Measurements from ENCODE around the gene DOCK11. TPM values are rescaled to one million over a fixed set of nuclear protein-coding genes. Genes with fewer than 3 reads are reported as not detected.

The DOCK11 gene
- polyA plus RNA-seq, 1 of the 3 experiments (the other 2 are of a cell fraction): 34.8 TPM

DNA sequence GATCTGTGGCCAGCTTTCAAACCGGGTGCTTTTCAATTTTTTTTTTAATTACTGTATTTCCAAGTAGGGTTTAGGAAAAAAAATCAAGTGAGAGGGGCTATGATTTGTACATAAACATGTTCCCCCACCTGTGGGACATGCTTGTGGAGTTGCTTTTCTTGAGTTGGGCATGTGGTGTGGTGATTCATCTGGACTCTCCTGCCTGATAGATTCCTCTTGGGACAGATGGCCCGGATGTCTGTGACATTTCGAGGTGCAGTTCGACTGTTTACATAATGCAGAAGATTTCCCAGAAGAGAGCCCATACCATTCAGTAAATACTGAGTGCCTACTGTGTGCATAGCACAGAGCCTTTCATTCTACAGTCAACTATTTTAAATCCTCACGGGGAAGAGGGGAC lies 49.9 kb downstream of the DOCK11 start:
- Histone ChIP-seq H3K79me2 (ENCODE audit: insufficient read depth) (no peaks in the 10 kb centered on the region), H3K27me3 (ENCODE audit: insufficient read depth) (no peaks in the 10 kb centered on the region), H3K27ac (ENCODE audit: low read depth in 2 of 2, low read length in 1 of 2) (peak overlapping the region; percentile 56 to 76; a peak in 3 of 4 replicates), H3K4me1 (ENCODE audit: control insufficient read depth in 1 of 2, insufficient read depth in 2 of 2, low read depth in 1 of 2, low read length in 1 of 2) (no peaks in the 10 kb centered on the region; a peak in 1 of 4 replicates), H3K9me2 (no peaks in the 10 kb centered on the region), H4K20me1 (ENCODE audit: insufficient read depth) (no peaks in the 10 kb centered on the region), H3K4me2 (no peak overlapping the region; the same call in 1 of the 2 replicates), H3K9me3 (no peaks in the 10 kb centered on the region), H3K36me3 (replicated peaks in 1 of 2; ENCODE audit: control insufficient read depth in 1 of 2, insufficient read depth in 2 of 2, low read length in 1 of 2) (peaks cover 4 to 11% of the 10 kb centered on the region in 2 experiments), H3F3A (replicated peaks; ENCODE audit: insufficient read depth) (no peaks in the 10 kb centered on the region), H3K9ac (no peak overlapping the region), H3K4me3 (ENCODE audit: low read depth in 2 of 2, low read length in 1 of 2) (no peak overlapping the region), H2AFZ (ENCODE audit: low read depth) (no peak overlapping the region)
- DNase-seq: no peak
- ChIA-PET POLR2A (no interaction called here), CTCF (no interaction called here)
- 10% methylated on average over 5 of the region's 5 CpGs for WGBS (ENCODE audit: low lambda C conversion rate)
- TF ChIP-seq, protein P1, sequence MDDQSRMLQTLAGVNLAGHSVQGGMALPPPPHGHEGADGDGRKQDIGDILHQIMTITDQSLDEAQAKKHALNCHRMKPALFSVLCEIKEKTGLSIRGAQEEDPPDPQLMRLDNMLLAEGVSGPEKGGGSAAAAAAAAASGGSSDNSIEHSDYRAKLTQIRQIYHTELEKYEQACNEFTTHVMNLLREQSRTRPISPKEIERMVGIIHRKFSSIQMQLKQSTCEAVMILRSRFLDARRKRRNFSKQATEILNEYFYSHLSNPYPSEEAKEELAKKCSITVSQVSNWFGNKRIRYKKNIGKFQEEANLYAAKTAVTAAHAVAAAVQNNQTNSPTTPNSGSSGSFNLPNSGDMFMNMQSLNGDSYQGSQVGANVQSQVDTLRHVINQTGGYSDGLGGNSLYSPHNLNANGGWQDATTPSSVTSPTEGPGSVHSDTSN (IDR thresholded peaks at IDR 0.05): peak; percentile 39
- TF ChIP-seq TEAD4 (IDR thresholded peaks at IDR 0.05; ENCODE audit: borderline replicate concordance, insufficient read depth): no peak
- TF ChIP-seq NRF1 (IDR thresholded peaks at IDR 0.05; ENCODE audit: low read depth, low read length): no peak
- 0 out of 2 replicates have a peak, but pooled peaks have one; percentile 30 for TF ChIP-seq JUND (IDR thresholded peaks at IDR 0.05)
- TF ChIP-seq GATA2 (CRISPR knock-in tag; IDR thresholded peaks at IDR 0.05): no peak
- TF ChIP-seq, protein P2, sequence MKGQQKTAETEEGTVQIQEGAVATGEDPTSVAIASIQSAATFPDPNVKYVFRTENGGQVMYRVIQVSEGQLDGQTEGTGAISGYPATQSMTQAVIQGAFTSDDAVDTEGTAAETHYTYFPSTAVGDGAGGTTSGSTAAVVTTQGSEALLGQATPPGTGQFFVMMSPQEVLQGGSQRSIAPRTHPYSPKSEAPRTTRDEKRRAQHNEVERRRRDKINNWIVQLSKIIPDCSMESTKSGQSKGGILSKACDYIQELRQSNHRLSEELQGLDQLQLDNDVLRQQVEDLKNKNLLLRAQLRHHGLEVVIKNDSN (IDR thresholded peaks at IDR 0.05; ENCODE audit: borderline replicate concordance, low read depth): no peak
- no peak for TF ChIP-seq RCOR1 (IDR thresholded peaks at IDR 0.05; ENCODE audit: low read length)
- no peak for TF ChIP-seq MEF2A (IDR thresholded peaks at IDR 0.05; ENCODE audit: borderline replicate concordance, low read depth)
- TF ChIP-seq RAD21 (IDR thresholded peaks at IDR 0.05; ENCODE audit: low read length): no peak
- no peak for TF ChIP-seq FOXM1 (IDR thresholded peaks at IDR 0.05; ENCODE audit: low read depth)
- TF ChIP-seq TAF1 (IDR thresholded peaks at IDR 0.05; ENCODE audit: borderline replicate concordance, low read depth, low read length): no peak
- TF ChIP-seq GABPA (IDR thresholded peaks at IDR 0.05; ENCODE audit: low read depth): no peak
- no peak for TF ChIP-seq NFIC (IDR thresholded peaks at IDR 0.05; ENCODE audit: borderline replicate concordance)
- no peak for TF ChIP-seq YY1 (IDR thresholded peaks at IDR 0.05; ENCODE audit: low read depth)
- TF ChIP-seq, protein P3, sequence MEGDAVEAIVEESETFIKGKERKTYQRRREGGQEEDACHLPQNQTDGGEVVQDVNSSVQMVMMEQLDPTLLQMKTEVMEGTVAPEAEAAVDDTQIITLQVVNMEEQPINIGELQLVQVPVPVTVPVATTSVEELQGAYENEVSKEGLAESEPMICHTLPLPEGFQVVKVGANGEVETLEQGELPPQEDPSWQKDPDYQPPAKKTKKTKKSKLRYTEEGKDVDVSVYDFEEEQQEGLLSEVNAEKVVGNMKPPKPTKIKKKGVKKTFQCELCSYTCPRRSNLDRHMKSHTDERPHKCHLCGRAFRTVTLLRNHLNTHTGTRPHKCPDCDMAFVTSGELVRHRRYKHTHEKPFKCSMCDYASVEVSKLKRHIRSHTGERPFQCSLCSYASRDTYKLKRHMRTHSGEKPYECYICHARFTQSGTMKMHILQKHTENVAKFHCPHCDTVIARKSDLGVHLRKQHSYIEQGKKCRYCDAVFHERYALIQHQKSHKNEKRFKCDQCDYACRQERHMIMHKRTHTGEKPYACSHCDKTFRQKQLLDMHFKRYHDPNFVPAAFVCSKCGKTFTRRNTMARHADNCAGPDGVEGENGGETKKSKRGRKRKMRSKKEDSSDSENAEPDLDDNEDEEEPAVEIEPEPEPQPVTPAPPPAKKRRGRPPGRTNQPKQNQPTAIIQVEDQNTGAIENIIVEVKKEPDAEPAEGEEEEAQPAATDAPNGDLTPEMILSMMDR (IDR thresholded peaks at IDR 0.05): no peak
- TF ChIP-seq CHD2 (IDR thresholded peaks at IDR 0.05; ENCODE audit: low read length, partially characterized antibody): no peak
- no peak for TF ChIP-seq SMC3 (IDR thresholded peaks at IDR 0.05; ENCODE audit: low read depth, low read length)
- TF ChIP-seq RXRA (IDR thresholded peaks at IDR 0.05; ENCODE audit: borderline replicate concordance, low read depth): no peak
- TF ChIP-seq FOXJ3 (CRISPR knock-in tag; IDR thresholded peaks at IDR 0.05): no peak
- peak; percentile 40; the same call in 1 of the 2 replicates for TF ChIP-seq FOSL2 (IDR thresholded peaks at IDR 0.05; ENCODE audit: borderline replicate concordance, low read depth)
- TF ChIP-seq, protein P4, sequence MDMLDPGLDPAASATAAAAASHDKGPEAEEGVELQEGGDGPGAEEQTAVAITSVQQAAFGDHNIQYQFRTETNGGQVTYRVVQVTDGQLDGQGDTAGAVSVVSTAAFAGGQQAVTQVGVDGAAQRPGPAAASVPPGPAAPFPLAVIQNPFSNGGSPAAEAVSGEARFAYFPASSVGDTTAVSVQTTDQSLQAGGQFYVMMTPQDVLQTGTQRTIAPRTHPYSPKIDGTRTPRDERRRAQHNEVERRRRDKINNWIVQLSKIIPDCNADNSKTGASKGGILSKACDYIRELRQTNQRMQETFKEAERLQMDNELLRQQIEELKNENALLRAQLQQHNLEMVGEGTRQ (IDR thresholded peaks at IDR 0.05; ENCODE audit: borderline replicate concordance, low read depth, low read length): no peak
- no peak for TF ChIP-seq ELF1 (IDR thresholded peaks at IDR 0.05)
- TF ChIP-seq EZH2phosphoT487 (IDR thresholded peaks at IDR 0.05; ENCODE audit: borderline replicate concordance, low read depth): no peak
- TF ChIP-seq RFX5 (IDR thresholded peaks at IDR 0.05; ENCODE audit: low read length): no peak
- TF ChIP-seq POLR2AphosphoS5 (IDR thresholded peaks at IDR 0.05; ENCODE audit: low read depth, low read length): no peak
- TF ChIP-seq, protein P5, sequence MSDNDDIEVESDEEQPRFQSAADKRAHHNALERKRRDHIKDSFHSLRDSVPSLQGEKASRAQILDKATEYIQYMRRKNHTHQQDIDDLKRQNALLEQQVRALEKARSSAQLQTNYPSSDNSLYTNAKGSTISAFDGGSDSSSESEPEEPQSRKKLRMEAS (IDR thresholded peaks at IDR 0.05; ENCODE audit: low read depth): 0 out of 2 replicates have a peak, but pooled peaks have one; percentile 21
- TF ChIP-seq MXI1 (IDR thresholded peaks at IDR 0.05; ENCODE audit: low read depth, low read length): no peak
- TF ChIP-seq, protein P6, sequence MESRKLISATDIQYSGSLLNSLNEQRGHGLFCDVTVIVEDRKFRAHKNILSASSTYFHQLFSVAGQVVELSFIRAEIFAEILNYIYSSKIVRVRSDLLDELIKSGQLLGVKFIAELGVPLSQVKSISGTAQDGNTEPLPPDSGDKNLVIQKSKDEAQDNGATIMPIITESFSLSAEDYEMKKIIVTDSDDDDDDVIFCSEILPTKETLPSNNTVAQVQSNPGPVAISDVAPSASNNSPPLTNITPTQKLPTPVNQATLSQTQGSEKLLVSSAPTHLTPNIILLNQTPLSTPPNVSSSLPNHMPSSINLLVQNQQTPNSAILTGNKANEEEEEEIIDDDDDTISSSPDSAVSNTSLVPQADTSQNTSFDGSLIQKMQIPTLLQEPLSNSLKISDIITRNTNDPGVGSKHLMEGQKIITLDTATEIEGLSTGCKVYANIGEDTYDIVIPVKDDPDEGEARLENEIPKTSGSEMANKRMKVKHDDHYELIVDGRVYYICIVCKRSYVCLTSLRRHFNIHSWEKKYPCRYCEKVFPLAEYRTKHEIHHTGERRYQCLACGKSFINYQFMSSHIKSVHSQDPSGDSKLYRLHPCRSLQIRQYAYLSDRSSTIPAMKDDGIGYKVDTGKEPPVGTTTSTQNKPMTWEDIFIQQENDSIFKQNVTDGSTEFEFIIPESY (IDR thresholded peaks at IDR 0.05; ENCODE audit: borderline replicate concordance, low read depth): no peak
